Myocyte (in vitro differentiated cells): ENCODE results near the gene KBTBD13. TPM values are rescaled to one million over a fixed set of nuclear protein-coding genes. Genes with fewer than 3 reads are reported as not detected.
"Not testable (repeated sequence)": the region's sequence is repeated elsewhere in the genome, so short reads cannot be mapped to it uniquely, and the experiment has no call there.

Experiments
- DNase-seq: peaks from one replicate; pipeline ENCODE4 v3.0.0-alpha.2; 2012; ENCODE audit warnings: low read depth
- total RNA-seq: library from RNA; depleted of rRNA; stranded (reverse); fragments of >200 nt; gene quantifications from 2 replicates; pipeline ENCODE4 v1.2.3, GENCODE V29; 2014

The KBTBD13 gene
- total RNA-seq, 1 donor from 2014 or later, result 0.13 TPM

DNA sequence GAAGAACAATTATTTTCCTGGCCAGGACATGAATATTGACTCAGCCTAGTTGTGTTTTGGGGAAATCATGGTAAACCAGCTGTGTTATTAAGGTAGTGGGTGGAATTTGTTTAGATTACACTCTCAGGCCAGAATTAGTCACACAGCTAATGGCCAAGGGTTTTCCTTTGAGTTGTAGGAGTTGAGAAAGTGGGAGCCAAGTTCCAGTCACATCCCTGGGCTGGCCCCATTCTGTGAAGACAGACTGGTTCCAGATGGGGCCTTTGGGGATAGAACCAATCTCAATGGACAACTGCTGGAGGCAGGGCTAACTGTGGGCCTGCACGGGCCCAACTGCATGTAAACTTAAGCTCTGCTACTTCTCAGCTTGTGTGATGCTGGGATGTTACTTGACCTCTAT is 7.4 kb upstream of the KBTBD13 start:
- DNase-seq, result no peak

DNA sequence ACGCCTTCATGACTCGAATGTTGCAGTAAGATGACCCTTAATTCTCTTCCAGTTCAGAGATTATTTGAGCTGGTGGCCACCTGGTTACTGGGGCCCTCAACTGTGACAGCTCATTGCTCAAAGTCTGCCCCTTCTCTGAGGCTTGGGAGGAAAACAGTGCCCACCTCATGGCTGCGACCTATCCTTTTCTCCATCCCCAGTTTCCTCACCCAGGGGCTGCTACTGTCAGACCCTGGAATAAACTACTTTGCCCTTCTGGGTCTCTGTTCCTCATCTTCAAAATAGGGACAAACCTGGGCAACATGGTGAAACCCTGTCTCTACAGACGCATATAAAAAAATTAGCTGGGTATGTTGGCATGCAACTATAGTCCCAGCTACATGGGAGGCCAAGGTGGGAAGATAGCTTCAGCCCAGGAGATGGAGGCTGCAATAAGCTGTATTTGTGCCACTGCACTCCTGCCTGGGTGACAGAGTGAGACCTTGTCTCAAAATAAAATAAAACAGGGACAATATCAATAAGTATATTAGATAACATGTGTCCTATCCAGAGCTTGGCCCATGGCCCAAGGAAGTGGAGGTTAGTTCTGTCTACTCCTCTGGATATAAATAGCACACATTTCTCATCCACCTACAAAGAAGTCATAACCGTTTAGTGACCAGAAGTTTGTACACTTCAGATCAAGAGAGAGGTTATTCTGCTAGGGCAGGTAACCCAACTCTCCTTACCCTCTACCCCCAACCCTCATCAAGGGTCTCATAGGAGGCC is 6.6 kb upstream of the KBTBD13 start:
- no peak for DNase-seq

DNA sequence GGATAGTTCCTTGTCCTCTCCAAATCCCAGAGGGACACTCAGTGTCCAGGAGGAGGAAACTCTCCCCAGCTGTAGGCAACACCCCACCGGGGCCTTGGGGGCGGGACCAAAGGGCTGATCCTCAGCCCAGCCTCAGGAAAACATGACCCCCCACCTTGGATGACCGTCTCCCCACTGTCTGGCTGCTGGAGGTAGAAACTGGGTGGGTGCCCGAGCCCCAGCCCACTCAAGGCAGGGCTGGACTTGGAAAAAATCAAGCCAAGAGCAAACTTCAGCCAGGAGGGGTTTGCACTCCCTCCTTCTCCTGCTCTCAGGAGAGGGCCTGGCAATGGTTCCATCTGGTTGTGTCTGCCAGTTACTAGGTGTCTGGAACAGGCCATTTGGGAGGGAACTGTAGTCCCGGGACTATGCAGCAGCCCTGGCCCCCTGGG is 5.2 kb upstream of the KBTBD13 start:
- no peak for DNase-seq

DNA sequence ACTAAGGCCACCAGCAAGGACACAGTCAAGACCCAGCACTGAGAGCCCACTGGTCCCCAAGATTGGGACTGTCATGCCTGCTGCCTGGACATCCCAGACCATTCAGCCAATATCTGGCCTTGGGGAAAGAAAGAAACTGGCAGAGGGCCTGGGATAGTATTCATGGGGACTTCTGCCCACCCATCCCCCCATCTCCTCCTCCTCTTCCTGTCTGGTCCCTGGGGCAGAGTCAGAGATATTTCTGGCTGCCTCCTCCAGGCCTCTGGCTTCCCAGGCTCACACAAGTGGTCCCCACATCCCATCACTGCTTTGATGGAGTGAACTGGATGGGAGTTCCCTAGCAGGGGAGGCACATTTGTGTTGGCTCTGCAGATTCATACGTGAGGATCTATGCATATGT is 4.5 kb upstream of the KBTBD13 start:
- no peak for DNase-seq

DNA sequence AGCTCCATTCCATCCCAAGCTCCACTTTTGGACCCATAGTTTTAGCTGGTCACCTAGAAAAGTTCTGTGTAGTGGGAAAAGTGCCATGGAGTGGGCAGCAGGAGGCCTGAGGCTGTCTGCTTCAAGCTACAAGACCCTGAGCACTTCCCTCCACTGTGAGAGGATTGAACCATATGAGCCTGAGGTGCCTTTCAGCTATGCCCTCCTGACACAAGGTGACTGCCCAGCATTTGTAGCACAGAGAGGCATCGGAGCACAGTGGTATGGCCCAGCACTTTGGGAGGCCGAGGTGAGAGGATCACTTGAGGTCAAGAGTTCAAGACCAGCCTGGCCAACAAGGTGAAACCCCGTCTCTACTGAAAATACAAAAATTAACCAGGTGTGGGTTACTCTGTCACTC is 3.9 kb upstream of the KBTBD13 start:
- DNase-seq, result no peak

DNA sequence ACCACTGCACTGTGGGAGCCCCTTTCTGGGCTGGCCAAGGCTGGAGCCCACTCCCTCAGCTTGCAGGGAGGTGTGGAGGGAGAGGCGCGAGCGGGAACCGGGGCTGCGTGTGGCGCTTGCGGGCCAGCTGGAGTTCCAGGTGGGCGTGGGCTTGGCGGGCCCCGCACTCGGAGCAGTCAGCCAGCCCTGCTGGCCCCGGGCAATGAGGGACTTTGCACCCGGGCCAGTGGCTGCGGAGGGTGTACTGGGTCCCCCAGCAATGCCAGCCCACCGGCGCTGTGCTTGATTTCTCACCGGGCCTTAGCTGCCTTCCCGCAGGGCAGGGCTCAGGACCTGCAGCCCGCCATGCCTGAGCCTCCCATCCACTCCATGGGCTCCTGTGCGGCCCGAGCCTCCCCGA is 1.6 kb upstream of the KBTBD13 start:
- not testable (repeated sequence) for DNase-seq

DNA sequence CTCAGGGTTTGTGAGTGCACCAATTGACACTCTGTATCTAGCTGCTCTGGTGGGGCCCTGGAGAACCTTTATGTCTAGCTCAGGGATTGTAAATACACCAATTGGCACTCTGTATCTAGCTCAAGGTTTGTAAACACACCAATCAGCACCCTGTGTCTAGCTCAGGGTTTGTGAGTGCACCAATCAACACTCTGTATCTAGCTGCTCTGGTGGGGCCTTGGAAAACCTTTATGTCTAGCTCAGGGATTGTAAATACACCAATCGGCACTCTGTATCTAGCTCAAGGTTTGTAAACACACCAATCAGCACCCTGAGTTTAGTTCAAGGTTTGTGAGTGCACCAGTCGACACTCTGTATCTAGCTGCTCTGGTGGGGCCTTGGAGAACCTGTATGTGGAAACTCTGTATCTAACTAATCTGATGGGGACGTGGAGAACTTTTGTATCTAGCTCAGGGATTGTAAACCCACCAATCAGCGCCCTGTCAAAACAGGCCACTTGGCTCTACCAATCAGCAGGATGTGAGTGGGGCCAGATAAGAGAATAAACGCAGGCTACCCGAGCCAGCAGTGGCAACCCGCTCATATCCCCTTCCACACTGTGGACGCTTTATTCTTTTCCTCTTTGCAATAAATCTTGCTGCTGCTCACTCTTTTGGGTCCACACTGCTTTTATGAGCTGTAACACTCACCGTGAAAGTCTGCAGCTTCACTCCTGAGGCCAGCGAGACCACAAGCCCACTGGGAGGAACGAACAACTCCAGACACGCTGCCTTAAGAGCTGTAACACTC is 745 bp upstream of the KBTBD13 start:
- DNase-seq, result not testable (repeated sequence)

DNA sequence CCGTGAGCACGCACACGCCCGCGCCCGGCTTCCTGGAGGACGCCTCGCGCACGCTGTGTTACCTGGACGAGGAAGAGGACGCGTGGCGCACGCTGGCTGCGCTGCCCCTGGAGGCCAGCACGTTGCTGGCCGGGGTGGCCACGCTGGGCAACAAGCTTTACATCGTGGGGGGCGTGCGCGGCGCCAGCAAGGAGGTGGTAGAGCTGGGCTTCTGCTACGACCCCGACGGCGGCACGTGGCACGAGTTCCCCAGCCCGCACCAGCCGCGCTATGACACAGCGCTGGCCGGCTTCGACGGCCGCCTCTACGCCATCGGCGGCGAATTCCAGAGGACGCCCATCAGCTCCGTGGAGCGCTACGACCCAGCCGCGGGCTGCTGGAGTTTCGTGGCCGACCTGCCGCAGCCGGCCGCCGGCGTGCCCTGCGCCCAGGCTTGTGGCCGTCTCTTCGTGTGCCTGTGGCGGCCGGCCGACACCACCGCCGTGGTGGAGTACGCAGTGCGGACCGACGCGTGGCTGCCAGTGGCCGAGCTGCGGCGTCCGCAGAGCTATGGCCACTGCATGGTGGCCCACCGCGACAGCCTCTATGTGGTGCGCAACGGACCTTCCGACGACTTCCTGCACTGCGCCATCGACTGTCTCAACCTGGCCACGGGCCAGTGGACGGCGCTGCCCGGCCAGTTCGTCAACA is 890 bp downstream of the KBTBD13 start:
- DNase-seq, result no peak

DNA sequence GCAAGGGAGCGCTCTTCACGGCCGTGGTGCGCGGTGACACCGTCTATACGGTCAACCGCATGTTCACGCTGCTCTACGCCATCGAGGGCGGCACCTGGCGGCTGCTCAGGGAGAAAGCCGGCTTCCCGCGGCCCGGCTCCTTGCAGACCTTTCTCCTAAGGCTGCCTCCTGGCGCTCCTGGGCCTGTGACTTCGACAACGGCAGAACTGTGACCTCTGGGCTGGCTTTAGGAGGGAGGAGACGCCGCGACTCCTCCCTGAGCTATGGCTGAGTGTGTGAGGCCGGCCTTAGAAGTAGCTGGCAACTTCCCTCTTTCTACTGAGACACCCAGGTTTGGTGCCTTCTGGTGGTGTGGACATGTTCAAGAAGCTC is 1.4 kb downstream of the KBTBD13 start:
- no peak for DNase-seq

DNA sequence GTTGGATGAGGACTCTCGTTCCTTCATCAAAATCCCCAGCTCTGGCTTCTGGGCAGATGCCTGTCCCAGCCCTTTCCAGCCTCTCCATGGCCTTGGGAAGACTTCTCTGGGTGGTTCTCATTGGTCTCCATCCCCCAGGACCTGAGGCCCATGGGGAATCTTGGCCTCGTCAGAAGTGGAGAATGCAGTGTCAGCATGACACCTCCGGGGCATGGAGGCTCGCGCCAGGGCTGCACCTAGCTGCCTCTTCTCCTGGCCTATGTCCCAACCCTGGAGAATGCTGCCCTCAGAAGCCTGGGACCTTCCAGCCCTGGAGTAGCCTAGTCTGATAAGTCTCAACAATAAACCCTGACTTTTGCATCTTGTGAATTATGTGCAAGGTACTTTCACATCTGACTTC is 3.0 kb downstream of the KBTBD13 start:
- no peak for DNase-seq

DNA sequence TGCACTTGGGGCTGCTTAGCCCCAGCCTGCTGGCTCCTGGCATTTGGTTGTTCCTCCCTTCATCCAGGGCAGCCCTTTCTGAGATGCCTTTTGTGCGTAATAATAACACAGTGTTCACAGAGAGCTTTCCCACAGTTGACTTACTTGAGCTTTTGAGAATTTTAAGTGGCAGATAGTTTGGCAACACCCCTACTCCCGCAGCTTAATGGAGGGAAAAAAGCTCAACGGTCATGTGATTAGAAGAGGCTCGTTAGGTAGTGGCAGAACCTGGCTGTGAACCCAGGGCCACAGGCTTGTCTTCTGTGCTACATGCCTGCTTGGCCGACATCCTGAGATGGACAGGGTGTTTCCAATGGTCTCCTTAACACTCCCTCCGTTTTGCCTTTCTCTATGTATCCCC is 4.7 kb downstream of the KBTBD13 start:
- DNase-seq, result no peak

DNA sequence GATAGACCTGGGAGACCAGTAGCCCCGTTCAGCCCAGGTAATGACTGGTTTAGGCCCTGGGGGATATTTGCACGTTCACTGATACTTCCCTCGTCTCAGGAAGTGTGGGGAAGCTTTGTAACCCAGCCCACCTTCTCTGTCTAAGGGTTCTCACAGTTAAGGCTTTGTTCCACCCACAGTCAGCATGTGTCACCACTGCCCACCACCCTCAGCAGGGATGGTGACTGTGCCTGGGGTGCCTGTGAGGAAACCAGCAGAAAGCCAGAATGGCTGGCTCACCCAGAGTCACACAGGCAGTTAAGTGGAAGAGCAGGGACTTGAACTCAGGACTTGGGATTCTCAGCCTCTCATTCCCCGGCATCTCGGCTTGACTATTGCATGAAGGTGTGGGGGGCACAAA is 5.2 kb downstream of the KBTBD13 start:
- DNase-seq, result no peak

DNA sequence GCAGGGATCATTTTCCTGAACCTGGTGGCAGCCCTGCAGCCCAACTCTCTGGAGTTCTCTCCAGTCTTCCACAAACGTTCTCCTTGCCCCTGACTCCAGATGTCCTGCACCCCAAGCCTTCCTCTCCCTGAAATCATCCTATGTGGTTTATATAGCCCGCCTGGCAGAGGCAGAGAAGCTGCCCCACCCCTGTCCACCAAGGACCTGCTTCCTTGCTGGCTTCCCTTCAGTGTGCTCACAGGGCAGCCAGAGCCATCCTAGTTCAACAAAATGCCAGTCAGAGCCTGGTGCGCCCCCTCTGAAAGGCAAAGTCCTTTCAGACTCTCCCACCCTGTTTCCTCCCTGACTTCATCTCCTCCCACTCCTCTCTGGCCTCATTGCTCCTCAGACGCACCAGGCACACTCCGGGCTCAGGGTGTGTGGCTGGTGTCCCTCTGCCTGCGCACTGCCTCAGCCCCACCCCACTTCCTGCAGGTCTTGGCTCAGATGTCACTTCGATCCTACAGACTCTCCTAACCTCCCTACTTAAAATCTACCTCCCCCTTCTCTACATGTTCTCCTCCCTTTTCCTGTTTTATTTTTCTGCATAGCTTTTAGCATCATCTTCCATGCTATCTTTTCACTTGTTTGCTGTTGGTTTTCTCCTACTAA is 5.9 kb downstream of the KBTBD13 start:
- no peak for DNase-seq

DNA sequence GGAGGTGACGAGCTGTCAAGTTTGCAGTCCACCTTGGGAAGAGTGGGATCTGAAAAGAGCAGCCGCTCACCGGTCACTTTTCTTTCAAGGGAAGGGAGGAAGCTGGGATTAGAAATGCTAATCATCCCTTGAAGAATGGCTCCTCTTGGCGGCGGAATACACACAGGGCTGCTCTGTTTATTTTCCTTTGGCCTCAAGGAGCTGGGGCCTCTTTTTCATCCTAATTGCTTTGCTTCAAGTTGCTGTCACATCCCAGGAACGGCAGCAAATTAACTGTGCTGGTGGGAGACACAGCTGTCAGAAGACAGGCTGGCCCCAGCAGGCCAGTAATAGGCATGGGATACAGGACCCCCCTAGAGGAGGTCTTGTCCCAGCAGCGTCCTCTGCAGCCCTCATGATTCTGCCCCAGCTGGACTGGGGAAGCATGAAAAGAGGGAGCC is 6.7 kb downstream of the KBTBD13 start:
- DNase-seq, result no peak

DNA sequence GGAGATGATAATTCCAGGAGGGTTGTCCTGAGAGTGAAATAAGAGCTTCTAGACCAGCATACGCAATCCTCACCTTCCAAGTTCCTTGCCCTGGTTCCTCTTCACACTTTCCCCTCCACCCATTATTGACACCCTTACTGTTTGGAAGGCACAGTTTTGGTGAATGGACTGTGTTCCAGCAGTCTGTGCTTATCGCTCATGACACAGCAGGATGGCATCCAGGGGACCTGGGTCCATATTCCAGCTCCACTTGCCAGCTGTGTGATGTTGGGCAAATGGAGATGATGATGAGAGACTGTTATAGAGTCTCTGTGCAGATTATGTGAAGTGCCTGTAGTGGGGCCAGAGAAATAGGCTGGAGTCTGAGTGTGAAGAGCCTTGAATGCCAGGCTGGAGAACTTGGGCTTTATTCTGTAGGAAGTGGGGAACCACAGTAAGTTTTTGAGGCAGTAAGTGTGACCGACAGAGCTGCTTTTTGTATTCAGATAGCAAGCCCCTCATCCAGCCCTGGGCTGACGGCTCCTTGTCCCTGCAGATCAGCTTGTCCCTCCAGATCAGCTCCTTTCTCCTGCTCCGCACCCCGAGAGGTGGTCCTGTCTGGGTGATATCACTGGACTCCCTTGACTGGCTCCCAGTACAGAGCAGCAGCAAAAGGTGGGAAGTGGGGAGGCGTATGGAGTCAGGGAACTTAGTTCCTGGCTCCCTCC is 8.1 kb downstream of the KBTBD13 start:
- DNase-seq, result no peak

DNA sequence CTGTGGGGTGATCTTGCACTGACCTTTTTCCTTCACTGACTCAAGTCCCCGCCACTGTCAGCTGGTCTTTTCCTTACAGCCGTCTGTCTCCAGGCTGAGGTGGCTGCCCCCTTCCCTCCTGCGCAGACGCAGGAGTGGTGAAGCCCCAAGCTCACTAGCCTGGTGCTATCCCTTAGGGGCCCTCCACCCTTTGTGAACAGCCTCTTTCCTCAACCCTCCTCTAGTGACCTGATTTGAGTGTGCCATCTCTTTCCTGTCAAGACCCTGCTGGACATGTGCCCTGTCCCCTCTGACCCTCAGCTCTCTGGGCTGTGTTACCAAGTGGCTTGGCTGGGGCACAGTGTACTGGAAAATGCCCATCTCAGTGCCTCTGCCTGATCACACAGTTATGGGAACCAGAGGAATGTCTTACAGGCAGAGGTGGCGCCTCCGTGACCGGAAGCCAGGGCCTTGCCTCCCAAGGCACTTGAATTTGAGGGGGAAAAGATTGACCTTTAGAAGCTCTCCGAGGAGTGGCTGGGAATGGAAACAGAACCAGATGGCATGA is 8.7 kb downstream of the KBTBD13 start:
- no peak for DNase-seq

DNA sequence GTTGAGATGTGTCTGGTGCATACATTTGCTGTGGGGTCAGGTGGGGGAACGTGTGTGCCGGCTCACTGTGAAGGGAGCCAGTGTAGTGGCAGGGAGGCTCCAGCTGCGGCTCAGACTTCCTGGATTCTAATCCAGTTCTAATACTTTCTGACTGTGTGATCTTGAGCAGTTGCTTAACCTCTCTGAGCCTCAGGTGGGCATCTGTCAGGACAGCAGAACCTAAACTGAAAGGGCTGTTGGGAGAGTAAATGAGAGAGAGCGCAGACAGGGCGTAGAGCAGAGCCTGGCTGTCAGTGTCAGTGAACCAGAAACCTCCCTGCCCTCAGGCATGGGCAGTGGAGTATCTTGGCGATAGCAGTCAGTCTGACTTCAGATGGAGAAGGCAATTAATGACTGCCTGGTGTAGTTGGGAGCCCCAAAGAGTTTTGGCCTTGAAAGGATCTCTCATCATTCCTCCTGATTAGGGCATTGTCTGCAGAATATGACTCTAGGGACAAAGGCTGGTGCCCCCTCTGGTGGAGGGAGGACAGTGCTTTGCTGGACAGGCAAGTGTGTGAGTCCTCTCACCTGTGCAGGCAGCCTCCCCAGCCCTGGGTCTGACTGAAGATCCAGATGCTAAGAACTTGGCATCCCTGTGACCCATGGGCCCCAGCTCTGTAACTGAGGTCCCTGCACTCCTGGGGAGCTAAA is 9.6 kb downstream of the KBTBD13 start:
- no peak for DNase-seq

DNA sequence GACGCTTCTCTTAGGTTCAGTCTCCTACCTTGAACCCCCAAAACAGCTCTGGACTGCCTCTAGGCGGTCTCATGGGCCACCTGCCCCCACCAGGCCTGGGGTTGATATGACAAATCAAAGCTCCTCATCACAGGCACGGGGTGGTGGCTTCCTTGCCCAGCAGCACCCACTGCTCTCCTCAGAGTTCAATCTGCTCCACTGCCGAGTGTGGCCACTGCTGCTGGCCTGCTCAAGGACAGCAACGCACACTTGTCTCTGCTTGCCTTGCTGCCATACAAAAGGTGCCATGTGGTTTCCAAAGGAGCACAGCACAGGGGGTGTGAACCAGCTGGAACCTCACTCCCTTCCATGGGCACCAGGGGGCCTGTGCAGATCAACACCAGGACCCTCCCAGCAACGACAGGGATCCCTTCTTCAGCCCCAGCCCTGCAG is 10.2 kb downstream of the KBTBD13 start:
- DNase-seq, result no peak

DNA sequence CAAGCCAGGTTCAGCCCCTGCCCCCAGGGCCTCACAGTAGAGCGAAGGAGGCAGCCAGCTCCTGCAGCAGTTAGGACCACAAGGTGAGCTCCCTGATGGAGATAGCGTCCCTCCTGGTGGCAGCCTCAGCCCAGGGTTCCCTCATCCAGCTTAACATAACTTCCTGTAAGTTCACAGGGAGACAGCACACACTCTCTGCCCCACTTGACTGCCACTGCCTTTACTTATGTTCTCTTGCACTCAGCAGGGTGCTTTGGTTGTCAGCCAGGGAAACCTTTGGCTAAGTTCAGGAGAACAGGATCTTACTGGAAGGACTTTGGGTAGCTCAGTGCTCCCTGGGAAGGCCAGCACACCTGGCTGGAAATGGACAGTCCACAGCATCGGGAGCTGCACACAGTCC is 10.9 kb downstream of the KBTBD13 start:
- no peak for DNase-seq
